Ishikawa (cell line): ENCODE measurements around the gene HDAC9.

Experiments used
- CEBPB ChIP-seq: IDR thresholded peaks from 2 replicates; pipeline ENCODE4 v1.6.1; 2012
- TAF1 ChIP-seq: IDR thresholded peaks from 2 replicates; pipeline ENCODE4 v1.6.1; 2012; ENCODE audit warnings: low read depth, mild to moderate bottlenecking
- USF1 ChIP-seq: IDR thresholded peaks from 2 replicates; pipeline ENCODE4 v1.6.1; 2012

- TF ChIP-seq CEBPB, result no peak
- no peak for TF ChIP-seq TAF1
- no peak for TF ChIP-seq USF1
Measured at GRCh38 chr7:18896343-18896975, 400.9 kb downstream of the HDAC9 start.
